Mesendoderm (in vitro differentiated cells): ENCODE results near the gene RIC8A.

Experiments
- DNase-seq: peaks from one replicate; pipeline ENCODE4 v3.0.0; 2013
- H2AK5ac ChIP-seq: 2 replicates; pipeline ENCODE4 v1.6.1; 2013; ENCODE audit warnings: low read length, inconsistent platforms
- H2BK120ac ChIP-seq: 2 replicates; pipeline ENCODE4 v1.6.1; 2013; ENCODE audit warnings: low read depth, mild to moderate bottlenecking, low read length, moderate library complexity, mixed read lengths
- H2BK15ac ChIP-seq: replicated peaks from 2 replicates; pipeline ENCODE4 v1.6.1; 2013; ENCODE audit warnings: low read depth, mild to moderate bottlenecking, moderate library complexity
- H2BK5ac ChIP-seq: 2 replicates; pipeline ENCODE4 v1.6.1; 2013; ENCODE audit warnings: low read length, inconsistent platforms
- H3K18ac ChIP-seq: 2 replicates; pipeline ENCODE4 v1.6.1; 2013; ENCODE audit warnings: mild to moderate bottlenecking, low read length, mixed read lengths
- H3K23ac ChIP-seq: one replicate; pipeline ENCODE4 v1.6.1; 2013; ENCODE audit warnings: low read length
- H3K27ac ChIP-seq: 2 replicates; pipeline ENCODE4 v1.5.1; 2013; ENCODE audit warnings: low read depth, mild to moderate bottlenecking, inconsistent platforms, low read length, moderate library complexity
- H3K27me3 ChIP-seq: 2 replicates; pipeline ENCODE4 v1.6.1; 2013; ENCODE audit warnings: low read length, control low read depth, mild to moderate bottlenecking, inconsistent platforms; ENCODE audit not compliant: insufficient read depth, poor library complexity
- H3K36me3 ChIP-seq: 2 replicates; pipeline ENCODE4 v1.6.1; 2013; ENCODE audit warnings: low read length, inconsistent platforms; ENCODE audit not compliant: control insufficient read depth, insufficient read depth
- H3K4ac ChIP-seq: one replicate; pipeline ENCODE4 v1.6.1; 2013; ENCODE audit warnings: low read depth, mild to moderate bottlenecking, low read length, moderate library complexity
- H3K4me1 ChIP-seq: 2 replicates; pipeline ENCODE4 v1.6.1; 2013; ENCODE audit warnings: low read depth, low read length, inconsistent platforms; ENCODE audit not compliant: control insufficient read depth
- H3K4me2 ChIP-seq: 2 replicates; pipeline ENCODE4 v1.6.1; 2013; ENCODE audit warnings: low read length
- H3K4me3 ChIP-seq: 2 replicates; pipeline ENCODE4 v1.5.1; 2013; ENCODE audit warnings: mild to moderate bottlenecking, low read length
- H3K56ac ChIP-seq: one replicate; pipeline ENCODE4 v1.6.1; 2013; ENCODE audit warnings: low read length
- H3K79me1 ChIP-seq: 2 replicates; pipeline ENCODE4 v1.6.1; 2013; ENCODE audit warnings: low read length, inconsistent platforms
- H3K79me2 ChIP-seq: 2 replicates; pipeline ENCODE4 v1.6.1; 2013; ENCODE audit warnings: mild to moderate bottlenecking, low read length; ENCODE audit not compliant: control insufficient read depth, insufficient read depth
- H3K9ac ChIP-seq: 2 replicates; pipeline ENCODE4 v1.6.1; 2013; ENCODE audit warnings: low read length, inconsistent platforms
- H4K5ac ChIP-seq: one replicate; pipeline ENCODE4 v1.6.1; 2013; ENCODE audit warnings: low read length
- H4K8ac ChIP-seq: one replicate; pipeline ENCODE4 v1.6.1; 2013; ENCODE audit warnings: low read depth, mild to moderate bottlenecking, control low read depth, low read length, moderate library complexity
- WGBS: extraction: QIAGEN DNeasy Blood & Tissue Kit; methylation state at CpG from one replicate; pipeline ENCODE4 v1.1.7; 2013; ENCODE audit warnings: low lambda C conversion rate, missing lambda C conversion rate; ENCODE audit not compliant: insufficient coverage; ENCODE audit errors: extremely low coverage; 5-methylcytosine and 5-hydroxymethylcytosine counted together

RIC8A gene

GRCh38 chr11:212150-213100 lies 4.9 kb downstream of the RIC8A start:
- Histone ChIP-seq H3K56ac (no peak overlapping the region), H3K4me1 (peaks cover 6% of the 10 kb centered on the region), H3K9ac (no peak overlapping the region), H2AK5ac (no peak overlapping the region), H3K23ac (no peak overlapping the region), H3K36me3 (peaks cover 25% of the 10 kb centered on the region), H4K5ac (no peak overlapping the region), H3K4me2 (no peak overlapping the region), H3K79me1 (peaks cover 31% of the 10 kb centered on the region), H2BK120ac (no peak overlapping the region), H2BK15ac (no peak overlapping the region), H3K27ac (no peak overlapping the region), H4K8ac (no peak overlapping the region), H3K4ac (no peak overlapping the region), H2BK5ac (no peak overlapping the region), H3K4me3 (no peak overlapping the region), H3K27me3 (no peaks in the 10 kb centered on the region), H3K79me2 (peaks cover 22% of the 10 kb centered on the region), H3K18ac (no peak overlapping the region)
- no CpG with 5 or more reads among the region's 17 CpGs for WGBS
- no peak for DNase-seq

GRCh38 chr11:213111-213510 lies 5.6 kb downstream of the RIC8A start:
- H2BK5ac ChIP-seq: no peak overlapping the region

GRCh38 chr11:214083-214482 lies 6.6 kb downstream of the RIC8A start:
- H3K27me3 ChIP-seq: no peaks in the 10 kb centered on the region
- H3K4me1 ChIP-seq: peaks cover 6% of the 10 kb centered on the region
- H2BK15ac ChIP-seq: no peak overlapping the region
- no peak overlapping the region for H4K8ac ChIP-seq
- no peak overlapping the region for H2BK120ac ChIP-seq
- H3K27ac ChIP-seq: no peak overlapping the region
- H3K23ac ChIP-seq: no peak overlapping the region
- peaks cover 26% of the 10 kb centered on the region for H3K79me1 ChIP-seq
- H4K5ac ChIP-seq: no peak overlapping the region
- H2AK5ac ChIP-seq: no peak overlapping the region
- H3K18ac ChIP-seq: no peak overlapping the region
- peaks cover 25% of the 10 kb centered on the region for H3K36me3 ChIP-seq
- no peak overlapping the region for H3K4me3 ChIP-seq
- H2BK5ac ChIP-seq: no peak overlapping the region
- H3K4ac ChIP-seq: no peak overlapping the region
- peaks cover 18% of the 10 kb centered on the region for H3K79me2 ChIP-seq
- no peak overlapping the region for H3K4me2 ChIP-seq
- no CpG with 5 or more reads among the region's 7 CpGs for WGBS
- no peak for DNase-seq
- H3K56ac ChIP-seq: no peak overlapping the region
- H3K9ac ChIP-seq: no peak overlapping the region

More at GRCh38 chr11:213111-213510, 5.6 kb downstream of the RIC8A start:
- Histone ChIP-seq H3K56ac (no peak overlapping the region), H3K79me2 (peaks cover 22% of the 10 kb centered on the region), H3K4me2 (no peak overlapping the region), H2BK120ac (no peak overlapping the region), H3K27ac (no peak overlapping the region), H3K79me1 (peaks cover 29% of the 10 kb centered on the region), H3K4me1 (peaks cover 6% of the 10 kb centered on the region), H4K5ac (no peak overlapping the region), H3K18ac (no peak overlapping the region), H4K8ac (no peak overlapping the region), H3K36me3 (peaks cover 25% of the 10 kb centered on the region), H3K27me3 (no peaks in the 10 kb centered on the region), H3K9ac (no peak overlapping the region), H3K4ac (no peak overlapping the region), H2BK15ac (no peak overlapping the region), H3K4me3 (no peak overlapping the region), H3K23ac (no peak overlapping the region), H2AK5ac (no peak overlapping the region)
- WGBS: no CpG with 5 or more reads among the region's 4 CpGs
- peak; percentile 15 for DNase-seq

- H3K4me2 ChIP-seq: no peak overlapping the region
- H3K27ac ChIP-seq: no peak overlapping the region
- no peak overlapping the region for H2BK5ac ChIP-seq
- no peak overlapping the region for H3K56ac ChIP-seq
- DNase-seq: peak; percentile 16
- H3K79me2 ChIP-seq: peaks cover 3% of the 10 kb centered on the region
- no peak overlapping the region for H2AK5ac ChIP-seq
- H3K4me1 ChIP-seq: no peaks in the 10 kb centered on the region
- no peak overlapping the region for H3K9ac ChIP-seq
- no peak overlapping the region for H4K5ac ChIP-seq
- H3K27me3 ChIP-seq: no peaks in the 10 kb centered on the region
- no peak overlapping the region for H3K4ac ChIP-seq
- no peak overlapping the region for H3K23ac ChIP-seq
- H4K8ac ChIP-seq: no peak overlapping the region
- no peak overlapping the region for H2BK120ac ChIP-seq
- WGBS: no CpG with 5 or more reads among the region's 4 CpGs
- no peak overlapping the region for H3K18ac ChIP-seq
- peaks cover 21% of the 10 kb centered on the region for H3K36me3 ChIP-seq
- no peak overlapping the region for H3K4me3 ChIP-seq
- no peak overlapping the region for H2BK15ac ChIP-seq
- peaks cover 11% of the 10 kb centered on the region for H3K79me1 ChIP-seq
Observed at GRCh38 chr11:215581-216037, 8.1 kb downstream of the RIC8A start.

GRCh38 chr11:216081-216974 lies 8.8 kb downstream of the RIC8A start:
- H3K4me2 ChIP-seq: no peak overlapping the region
- H4K5ac ChIP-seq: no peak overlapping the region
- no peak overlapping the region for H3K27ac ChIP-seq
- H2BK120ac ChIP-seq: no peak overlapping the region
- H3K4me1 ChIP-seq: no peaks in the 10 kb centered on the region
- peaks cover 5% of the 10 kb centered on the region for H3K79me1 ChIP-seq
- H2AK5ac ChIP-seq: no peak overlapping the region
- no peak overlapping the region for H2BK5ac ChIP-seq
- no CpG with 5 or more reads among the region's 11 CpGs for WGBS
- H3K56ac ChIP-seq: no peak overlapping the region
- no peak overlapping the region for H3K4me3 ChIP-seq
- no peak overlapping the region for H3K9ac ChIP-seq
- no peak overlapping the region for H4K8ac ChIP-seq
- peaks cover 18% of the 10 kb centered on the region for H3K36me3 ChIP-seq
- no peak overlapping the region for H3K18ac ChIP-seq
- DNase-seq: no peak
- no peaks in the 10 kb centered on the region for H3K27me3 ChIP-seq
- no peak overlapping the region for H3K4ac ChIP-seq
- no peaks in the 10 kb centered on the region for H3K79me2 ChIP-seq
- H3K23ac ChIP-seq: no peak overlapping the region
- H2BK15ac ChIP-seq: no peak overlapping the region
